Glutamatergic neuron (in vitro differentiated cells): ENCODE results near the gene IFNAR1. TPM values are rescaled to one million over a fixed set of nuclear protein-coding genes. Genes with fewer than 3 reads are reported as not detected.
A peak's percentile ranks its signal among the peaks of the same experiment; 100 is the strongest.

Experiments used
- DNase-seq: peaks from one replicate; pipeline ENCODE4 v3.0.0; 2022
- H3K27ac Mint-ChIP-seq: one replicate; pipeline ENCODE4 v1.8.0; 2020; ENCODE audit warnings: mild to moderate bottlenecking, mixed read lengths, inconsistent platforms; ENCODE audit not compliant: unreplicated experiment
- H3K27me3 Mint-ChIP-seq: one replicate; pipeline ENCODE4 v1.8.0; 2020; ENCODE audit warnings: mild to moderate bottlenecking, moderate library complexity, mixed read lengths, inconsistent platforms; ENCODE audit not compliant: unreplicated experiment
- H3K36me3 Mint-ChIP-seq: one replicate; pipeline ENCODE4 v1.8.0; 2020; ENCODE audit warnings: mild to moderate bottlenecking, mixed read lengths, inconsistent platforms; ENCODE audit not compliant: unreplicated experiment
- H3K4me1 Mint-ChIP-seq: one replicate; pipeline ENCODE4 v1.8.0; 2020; ENCODE audit warnings: mild to moderate bottlenecking, low read depth, mixed read lengths, inconsistent platforms; ENCODE audit not compliant: unreplicated experiment
- H3K4me3 Mint-ChIP-seq: one replicate; pipeline ENCODE4 v1.8.0; 2020; ENCODE audit warnings: mild to moderate bottlenecking, mixed read lengths, inconsistent platforms; ENCODE audit not compliant: unreplicated experiment
- H3K9me3 Mint-ChIP-seq: one replicate; pipeline ENCODE4 v1.8.0; 2020; ENCODE audit warnings: mild to moderate bottlenecking, moderate library complexity, mixed read lengths, inconsistent platforms; ENCODE audit not compliant: unreplicated experiment
- total RNA-seq: library from RNA; stranded (reverse); fragmentation: NEBNext Ultra II Directional; extraction: Animal tissue kit (Norgen Biotek cat#: 25700); gene quantifications from one replicate; pipeline ENCODE4 v1.2.1, GENCODE V29; 2021; ENCODE audit not compliant: unreplicated experiment
- TF ChIP-seq, protein P1 (sequence below): fragments of 200-600 bp; sonication (generic); IDR thresholded peaks from one replicate; pipeline ENCODE4 v1.5.0; 2021; ENCODE audit not compliant: partially characterized antibody, unreplicated experiment

IFNAR1 gene
- total RNA-seq, 1 donor from 2014 or later: 17.7 TPM

DNA sequence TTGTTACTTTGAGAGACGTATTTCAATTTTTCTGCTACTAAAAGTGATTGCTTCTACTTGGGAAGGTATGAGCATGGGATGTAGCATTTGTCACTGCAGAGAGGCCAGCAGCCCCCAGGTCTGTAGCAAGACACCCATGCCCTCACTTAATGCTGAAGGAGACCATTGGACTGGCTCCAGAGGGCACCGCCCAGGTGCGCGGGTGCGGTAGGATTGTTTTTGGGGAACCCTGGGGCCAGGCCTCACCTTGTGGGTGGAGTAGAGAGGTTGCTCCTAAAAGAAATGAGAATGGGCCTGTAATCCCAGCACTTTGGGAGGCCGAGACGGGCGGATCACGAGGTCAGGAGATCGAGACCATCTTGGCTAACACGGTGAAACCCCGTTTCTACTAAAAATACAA is 47.8 kb downstream of the IFNAR1 start:
- H3K36me3 Mint-ChIP-seq: peaks cover 6% of the 10 kb centered on the region
- peaks cover 1% of the 10 kb centered on the region for H3K27me3 Mint-ChIP-seq
- no peak for DNase-seq
- H3K4me3 Mint-ChIP-seq: no peak overlapping the region
- H3K27ac Mint-ChIP-seq: no peak overlapping the region
- H3K4me1 Mint-ChIP-seq: no peaks in the 10 kb centered on the region
- TF ChIP-seq, protein P1, sequence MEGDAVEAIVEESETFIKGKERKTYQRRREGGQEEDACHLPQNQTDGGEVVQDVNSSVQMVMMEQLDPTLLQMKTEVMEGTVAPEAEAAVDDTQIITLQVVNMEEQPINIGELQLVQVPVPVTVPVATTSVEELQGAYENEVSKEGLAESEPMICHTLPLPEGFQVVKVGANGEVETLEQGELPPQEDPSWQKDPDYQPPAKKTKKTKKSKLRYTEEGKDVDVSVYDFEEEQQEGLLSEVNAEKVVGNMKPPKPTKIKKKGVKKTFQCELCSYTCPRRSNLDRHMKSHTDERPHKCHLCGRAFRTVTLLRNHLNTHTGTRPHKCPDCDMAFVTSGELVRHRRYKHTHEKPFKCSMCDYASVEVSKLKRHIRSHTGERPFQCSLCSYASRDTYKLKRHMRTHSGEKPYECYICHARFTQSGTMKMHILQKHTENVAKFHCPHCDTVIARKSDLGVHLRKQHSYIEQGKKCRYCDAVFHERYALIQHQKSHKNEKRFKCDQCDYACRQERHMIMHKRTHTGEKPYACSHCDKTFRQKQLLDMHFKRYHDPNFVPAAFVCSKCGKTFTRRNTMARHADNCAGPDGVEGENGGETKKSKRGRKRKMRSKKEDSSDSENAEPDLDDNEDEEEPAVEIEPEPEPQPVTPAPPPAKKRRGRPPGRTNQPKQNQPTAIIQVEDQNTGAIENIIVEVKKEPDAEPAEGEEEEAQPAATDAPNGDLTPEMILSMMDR: no peak
- peaks cover 8% of the 10 kb centered on the region for H3K9me3 Mint-ChIP-seq

DNA sequence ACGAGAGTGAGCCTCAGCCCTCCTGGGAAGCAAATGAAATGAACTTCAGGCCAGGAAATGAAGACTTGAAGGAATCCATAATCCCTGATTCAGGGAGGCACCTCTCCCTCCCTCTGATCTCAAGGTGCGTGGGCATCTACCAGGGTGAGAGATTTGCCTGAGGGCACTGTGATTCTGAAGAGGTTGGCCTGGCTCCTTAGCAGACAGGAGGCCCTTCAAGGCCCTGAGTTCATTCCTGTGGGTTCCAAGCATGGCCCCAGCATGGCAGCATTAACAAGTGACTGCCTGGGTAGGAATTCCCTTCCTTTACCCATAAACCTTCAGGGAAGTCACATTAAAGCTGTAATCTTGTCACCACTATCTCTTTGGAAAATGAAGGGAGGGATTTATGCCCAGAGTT is 48.7 kb downstream of the IFNAR1 start:
- Mint-ChIP-seq H3K4me3 (no peak overlapping the region), H3K27me3 (peaks cover 1% of the 10 kb centered on the region), H3K27ac (no peak overlapping the region), H3K4me1 (no peaks in the 10 kb centered on the region), H3K9me3 (peaks cover 3% of the 10 kb centered on the region), H3K36me3 (peaks cover 3% of the 10 kb centered on the region)
- DNase-seq: no peak
- TF ChIP-seq, protein P1: no peak

DNA sequence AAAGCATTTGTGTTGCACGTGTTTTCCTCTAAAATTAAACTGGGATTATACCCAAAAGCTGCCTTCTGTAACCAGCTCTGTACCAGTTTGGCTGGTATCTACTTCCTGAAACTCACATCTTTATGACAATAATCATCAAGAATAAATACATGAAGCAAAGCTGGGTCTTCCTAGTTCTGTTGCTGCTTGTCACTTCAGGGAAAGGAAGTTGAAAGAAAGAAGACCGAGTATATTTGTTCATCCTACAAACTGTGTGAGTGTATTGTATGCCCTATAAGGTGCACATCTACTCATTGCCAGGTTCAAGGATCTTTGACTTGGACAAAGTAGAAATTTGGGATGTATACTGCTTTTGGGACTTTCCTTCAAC is 49.3 kb downstream of the IFNAR1 start:
- Mint-ChIP-seq H3K27me3 (peaks cover 1% of the 10 kb centered on the region), H3K36me3 (no peaks in the 10 kb centered on the region), H3K4me1 (no peaks in the 10 kb centered on the region), H3K9me3 (peaks cover 2% of the 10 kb centered on the region), H3K4me3 (no peak overlapping the region), H3K27ac (no peak overlapping the region)
- TF ChIP-seq, protein P1: no peak
- DNase-seq: no peak

DNA sequence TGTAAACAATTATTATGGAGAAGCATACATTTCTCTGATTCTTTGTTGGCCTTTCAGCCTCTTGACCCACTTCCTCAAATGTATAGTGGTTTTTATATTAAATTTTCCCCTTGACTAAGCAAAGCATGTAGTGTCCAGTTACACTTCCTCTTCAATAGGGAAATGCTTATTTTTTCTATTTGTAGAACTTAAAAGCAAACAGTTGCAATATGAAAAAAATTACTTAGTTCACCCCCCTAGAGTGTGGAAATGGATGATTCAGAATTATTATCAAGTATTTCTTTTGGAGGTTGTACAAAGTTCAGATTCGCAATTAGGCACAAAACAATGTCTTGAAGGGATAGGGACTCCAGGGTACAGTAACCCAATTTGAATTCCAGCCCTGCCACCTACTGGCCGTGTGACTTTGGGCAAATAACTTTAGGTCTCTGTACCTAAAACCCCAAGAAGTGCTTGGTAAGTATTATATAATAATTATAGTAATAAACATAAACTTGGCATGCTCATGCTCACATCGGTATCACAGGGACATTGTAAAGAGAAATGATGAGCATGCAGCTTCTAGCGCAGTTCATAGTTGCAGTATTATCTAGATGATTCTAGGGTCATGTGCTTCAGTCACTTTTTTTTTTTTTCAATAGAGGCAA is 49.8 kb downstream of the IFNAR1 start:
- H3K27ac Mint-ChIP-seq: no peak overlapping the region
- TF ChIP-seq, protein P1: peak; percentile 46
- H3K4me1 Mint-ChIP-seq: no peaks in the 10 kb centered on the region
- H3K36me3 Mint-ChIP-seq: no peaks in the 10 kb centered on the region
- H3K9me3 Mint-ChIP-seq: peaks cover 2% of the 10 kb centered on the region
- peaks cover 1% of the 10 kb centered on the region for H3K27me3 Mint-ChIP-seq
- H3K4me3 Mint-ChIP-seq: no peak overlapping the region
- no peak for DNase-seq

DNA sequence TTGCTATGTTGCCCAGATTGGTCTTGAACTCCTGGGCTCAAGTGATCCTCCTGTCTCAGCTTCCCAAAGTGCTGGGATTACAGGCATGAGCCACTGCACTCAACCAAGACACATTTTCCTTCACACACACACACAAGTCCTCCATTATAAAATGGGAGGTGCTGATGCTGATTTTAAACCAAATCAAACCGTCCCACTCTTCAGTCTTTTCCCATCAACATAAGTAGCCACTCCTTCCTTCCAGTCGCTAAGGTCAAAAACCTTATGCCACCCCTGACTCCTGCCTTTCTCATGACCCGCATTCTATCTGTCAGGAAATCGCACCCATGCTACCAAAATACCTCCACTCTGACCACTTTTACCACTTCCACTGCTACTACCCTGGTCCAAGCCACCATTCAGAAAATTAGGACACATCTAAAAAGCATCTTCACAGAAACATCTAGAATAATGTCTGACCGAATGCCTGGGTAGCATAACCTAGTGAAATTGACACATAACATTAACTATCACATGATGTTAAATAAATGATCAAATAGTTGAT is 50.4 kb downstream of the IFNAR1 start:
- Mint-ChIP-seq H3K4me3 (no peak overlapping the region), H3K4me1 (no peaks in the 10 kb centered on the region), H3K9me3 (peaks cover 2% of the 10 kb centered on the region), H3K36me3 (no peaks in the 10 kb centered on the region), H3K27me3 (no peaks in the 10 kb centered on the region), H3K27ac (no peak overlapping the region)
- no peak for DNase-seq
- TF ChIP-seq, protein P1: no peak
